Cardiac muscle cell (in vitro differentiated cells and primary cell): Measurements from ENCODE around the gene ALPK3. TPM values are rescaled to one million over a fixed set of nuclear protein-coding genes. Genes with fewer than 3 reads are reported as not detected.

Experiments
- DNase-seq, 2 donors: peaks; one replicate each; pipeline versions ENCODE4 v3.0.0 to v3.0.0-alpha.2; 2010 to 2017; ENCODE audit warnings: low read depth in 1 of 2, low spot score in 1 of 2
- H3K27ac ChIP-seq: fragments of 200-600 bp; sonication (generic); 2 replicates; pipeline ENCODE4 v1.5.1; 2016
- H3K27me3 ChIP-seq: fragments of 200-600 bp; sonication (generic); 2 replicates; pipeline ENCODE4 v1.6.0; 2016; ENCODE audit warnings: control low read depth
- H3K36me3 ChIP-seq: fragments of 200-600 bp; sonication (generic); 2 replicates; pipeline ENCODE4 v1.5.1; 2016; ENCODE audit warnings: control low read depth
- H3K4me1 ChIP-seq: fragments of 200-600 bp; sonication (generic); 2 replicates; pipeline ENCODE4 v1.8.1; 2017; ENCODE audit warnings: low read depth, mild to moderate bottlenecking, mixed run types
- H3K4me3 ChIP-seq: fragments of 200-600 bp; sonication (generic); 2 replicates; pipeline ENCODE4 v1.5.1; 2016; ENCODE audit warnings: mild to moderate bottlenecking
- H3K9me3 ChIP-seq: fragments of 200-600 bp; sonication (generic); 2 replicates; pipeline ENCODE4 v1.5.1; 2017; ENCODE audit warnings: low read depth, mild to moderate bottlenecking, control low read depth
- CTCF ChIP-seq: IDR thresholded peaks from 2 replicates; pipeline ENCODE4 v1.5.1; 2012; ENCODE audit warnings: low read depth, mild to moderate bottlenecking, low read length
- polyA plus RNA-seq: library from polyadenylated mRNA; unstranded; fragments of >200 nt; fragmentation: Nextera tagmentation; extraction: Ambion mirVana; gene quantifications from 2 replicates; pipeline ENCODE4 v1.2.1, GENCODE V29; 2016
- total RNA-seq: library from RNA; depleted of rRNA; stranded (reverse); fragments of >200 nt; gene quantifications from 2 replicates; pipeline ENCODE4 v1.2.3, GENCODE V29; 2016

The ALPK3 gene
- total and polyA plus RNA-seq, 2 experiments from 2014 or later: 16.6 to 52.1 TPM

DNA sequence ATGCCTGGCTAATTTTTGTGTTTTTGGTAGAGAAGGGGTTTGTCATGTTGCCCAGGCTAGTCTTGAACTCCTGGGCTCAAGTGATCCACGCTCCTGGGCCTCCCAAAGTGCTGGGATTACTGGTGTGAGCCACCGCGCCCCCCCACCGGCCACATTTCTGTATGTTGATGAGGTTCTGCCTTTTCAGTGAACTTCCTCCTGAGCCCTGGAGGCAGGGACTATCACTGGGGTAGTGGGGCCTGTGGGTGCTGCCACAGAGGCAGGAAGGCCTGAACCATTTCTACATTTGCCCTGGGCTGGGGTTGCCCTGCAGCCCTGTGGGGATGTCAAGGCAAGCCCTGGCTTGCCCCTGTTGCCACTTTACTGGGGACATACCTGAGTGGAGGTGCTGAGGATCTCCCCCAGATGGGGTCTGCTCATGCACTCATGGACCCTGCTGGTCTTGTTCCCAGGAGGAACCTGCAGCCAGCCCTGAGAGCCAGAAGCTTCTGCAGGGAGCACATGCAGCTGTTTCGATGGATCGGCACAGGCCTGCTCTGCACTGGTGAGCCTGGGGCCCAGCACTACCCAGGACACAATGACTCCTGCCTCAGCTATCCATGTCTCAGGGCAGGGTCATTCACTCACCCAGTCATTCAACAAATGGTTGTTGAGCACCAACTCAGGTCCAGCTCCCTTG is 73.0 kb downstream of the ALPK3 start:
- no peaks in the 10 kb centered on the region for H3K4me1 ChIP-seq
- DNase-seq: no peak
- no peak overlapping the region for H3K27ac ChIP-seq
- H3K27me3 ChIP-seq: no peaks in the 10 kb centered on the region
- no peak for TF ChIP-seq CTCF
- H3K36me3 ChIP-seq: no peaks in the 10 kb centered on the region
- no peak overlapping the region for H3K4me3 ChIP-seq
- no peaks in the 10 kb centered on the region for H3K9me3 ChIP-seq

DNA sequence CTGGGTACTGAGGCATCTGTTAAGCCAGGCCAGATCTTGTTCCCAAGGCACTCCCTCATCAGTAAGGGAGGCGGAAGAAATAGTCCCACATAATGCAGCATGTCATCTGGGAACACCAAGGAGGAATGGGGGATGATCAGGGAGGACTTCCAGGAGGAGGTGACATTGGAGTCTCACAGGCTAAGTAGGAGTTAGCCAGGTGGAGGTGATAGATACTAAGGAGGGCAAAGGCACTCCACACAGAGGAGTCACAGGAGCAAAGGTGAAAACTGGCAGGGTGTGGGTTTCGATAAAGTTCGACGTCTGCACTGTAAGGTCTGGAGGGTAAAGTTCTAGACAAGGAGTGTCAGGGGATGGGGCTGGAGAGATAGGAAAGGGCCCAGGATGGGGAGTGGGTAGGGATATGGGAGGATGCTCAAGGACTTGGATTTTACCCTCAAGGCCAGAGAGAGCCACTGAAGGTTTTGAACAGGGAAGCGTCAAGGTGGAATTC is 73.6 kb downstream of the ALPK3 start:
- no peaks in the 10 kb centered on the region for H3K36me3 ChIP-seq
- no peaks in the 10 kb centered on the region for H3K4me1 ChIP-seq
- no peak for DNase-seq
- no peaks in the 10 kb centered on the region for H3K27me3 ChIP-seq
- no peak overlapping the region for H3K4me3 ChIP-seq
- H3K27ac ChIP-seq: no peak overlapping the region
- no peaks in the 10 kb centered on the region for H3K9me3 ChIP-seq
- TF ChIP-seq CTCF: no peak

GRCh38 chr15:84891339-84891738 is 74.2 kb downstream of the ALPK3 start:
- Histone ChIP-seq H3K27me3 (no peaks in the 10 kb centered on the region), H3K4me3 (no peak overlapping the region), H3K36me3 (no peaks in the 10 kb centered on the region), H3K4me1 (no peaks in the 10 kb centered on the region), H3K9me3 (no peaks in the 10 kb centered on the region), H3K27ac (no peak overlapping the region)
- no peak for TF ChIP-seq CTCF
- DNase-seq: no peak

DNA sequence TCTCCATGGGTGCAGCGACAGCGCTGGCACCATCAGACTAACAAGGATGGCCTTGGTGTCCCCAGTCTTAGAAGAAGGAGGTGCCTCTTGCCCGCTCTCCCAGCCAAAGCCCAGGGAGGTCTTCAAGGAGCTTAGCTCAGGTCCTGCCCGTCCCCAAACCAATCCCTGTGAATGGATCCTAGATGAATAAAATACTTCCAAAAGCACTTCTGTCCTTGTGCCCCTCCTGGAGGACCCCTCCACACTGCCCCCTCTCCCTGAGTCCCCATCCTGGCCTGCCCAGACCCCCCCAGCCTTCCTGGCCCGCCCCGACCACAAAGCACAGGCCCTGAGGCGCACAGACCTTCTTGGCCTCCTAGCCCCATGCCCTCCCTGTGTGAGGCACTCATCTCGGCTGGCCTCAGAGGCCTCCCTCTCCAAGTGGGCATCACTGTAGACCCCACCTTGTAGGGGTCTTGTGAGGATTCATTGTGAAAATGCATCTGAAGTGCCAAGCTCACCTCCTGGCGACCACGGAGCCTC is 75.7 kb downstream of the ALPK3 start:
- Histone ChIP-seq H3K9me3 (no peaks in the 10 kb centered on the region), H3K27me3 (no peaks in the 10 kb centered on the region), H3K4me3 (no peak overlapping the region), H3K36me3 (no peaks in the 10 kb centered on the region), H3K27ac (no peak overlapping the region), H3K4me1 (no peaks in the 10 kb centered on the region)
- no peak for DNase-seq
- TF ChIP-seq CTCF: no peak

GRCh38 chr15:84893607-84894006 is 76.5 kb downstream of the ALPK3 start:
- no peak overlapping the region for H3K4me3 ChIP-seq

More at GRCh38 chr15:84893607-84894006, 76.5 kb downstream of the ALPK3 start:
- Histone ChIP-seq H3K27me3 (no peaks in the 10 kb centered on the region), H3K27ac (no peak overlapping the region), H3K4me1 (no peaks in the 10 kb centered on the region), H3K36me3 (no peaks in the 10 kb centered on the region), H3K9me3 (no peaks in the 10 kb centered on the region)
- TF ChIP-seq CTCF: no peak
- no peak for DNase-seq
